NCI-H1930 (cell line): Measurements from ENCODE around the gene RC3H2.

Experiments
- DNase-seq, 2 experiments: peaks; one replicate each; lab custom pipeline; 2025; lab: John Stamatoyannopoulos, UW

Gene RC3H2, protein sequence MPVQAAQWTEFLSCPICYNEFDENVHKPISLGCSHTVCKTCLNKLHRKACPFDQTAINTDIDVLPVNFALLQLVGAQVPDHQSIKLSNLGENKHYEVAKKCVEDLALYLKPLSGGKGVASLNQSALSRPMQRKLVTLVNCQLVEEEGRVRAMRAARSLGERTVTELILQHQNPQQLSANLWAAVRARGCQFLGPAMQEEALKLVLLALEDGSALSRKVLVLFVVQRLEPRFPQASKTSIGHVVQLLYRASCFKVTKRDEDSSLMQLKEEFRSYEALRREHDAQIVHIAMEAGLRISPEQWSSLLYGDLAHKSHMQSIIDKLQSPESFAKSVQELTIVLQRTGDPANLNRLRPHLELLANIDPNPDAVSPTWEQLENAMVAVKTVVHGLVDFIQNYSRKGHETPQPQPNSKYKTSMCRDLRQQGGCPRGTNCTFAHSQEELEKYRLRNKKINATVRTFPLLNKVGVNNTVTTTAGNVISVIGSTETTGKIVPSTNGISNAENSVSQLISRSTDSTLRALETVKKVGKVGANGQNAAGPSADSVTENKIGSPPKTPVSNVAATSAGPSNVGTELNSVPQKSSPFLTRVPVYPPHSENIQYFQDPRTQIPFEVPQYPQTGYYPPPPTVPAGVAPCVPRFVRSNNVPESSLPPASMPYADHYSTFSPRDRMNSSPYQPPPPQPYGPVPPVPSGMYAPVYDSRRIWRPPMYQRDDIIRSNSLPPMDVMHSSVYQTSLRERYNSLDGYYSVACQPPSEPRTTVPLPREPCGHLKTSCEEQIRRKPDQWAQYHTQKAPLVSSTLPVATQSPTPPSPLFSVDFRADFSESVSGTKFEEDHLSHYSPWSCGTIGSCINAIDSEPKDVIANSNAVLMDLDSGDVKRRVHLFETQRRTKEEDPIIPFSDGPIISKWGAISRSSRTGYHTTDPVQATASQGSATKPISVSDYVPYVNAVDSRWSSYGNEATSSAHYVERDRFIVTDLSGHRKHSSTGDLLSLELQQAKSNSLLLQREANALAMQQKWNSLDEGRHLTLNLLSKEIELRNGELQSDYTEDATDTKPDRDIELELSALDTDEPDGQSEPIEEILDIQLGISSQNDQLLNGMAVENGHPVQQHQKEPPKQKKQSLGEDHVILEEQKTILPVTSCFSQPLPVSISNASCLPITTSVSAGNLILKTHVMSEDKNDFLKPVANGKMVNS

GRCh38 chr9:122904823-122905710 is at the start of gene RC3H2:
TSS of gene RC3H2 (minus strand) at chr9:122905359. CDS start at chr9:122897509, 7,850 bp downstream.
- peak; percentile 99 for DNase-seq

- DNase-seq = no peak
Measured at GRCh38 chr9:122954253-122954691, 49.1 kb upstream of the RC3H2 start.

- no peak for DNase-seq
Measured at GRCh38 chr9:122951056-122951455, 45.9 kb upstream of the RC3H2 start.

- DNase-seq = no peak
Measured at GRCh38 chr9:122950263-122950662, 45.1 kb upstream of the RC3H2 start.

GRCh38 chr9:122949696-122950095 is 44.5 kb upstream of the RC3H2 start:
- DNase-seq = peak; percentile 8 to 21

GRCh38 chr9:122948313-122948712 is 43.2 kb upstream of the RC3H2 start:
- no peak for DNase-seq

DNA sequence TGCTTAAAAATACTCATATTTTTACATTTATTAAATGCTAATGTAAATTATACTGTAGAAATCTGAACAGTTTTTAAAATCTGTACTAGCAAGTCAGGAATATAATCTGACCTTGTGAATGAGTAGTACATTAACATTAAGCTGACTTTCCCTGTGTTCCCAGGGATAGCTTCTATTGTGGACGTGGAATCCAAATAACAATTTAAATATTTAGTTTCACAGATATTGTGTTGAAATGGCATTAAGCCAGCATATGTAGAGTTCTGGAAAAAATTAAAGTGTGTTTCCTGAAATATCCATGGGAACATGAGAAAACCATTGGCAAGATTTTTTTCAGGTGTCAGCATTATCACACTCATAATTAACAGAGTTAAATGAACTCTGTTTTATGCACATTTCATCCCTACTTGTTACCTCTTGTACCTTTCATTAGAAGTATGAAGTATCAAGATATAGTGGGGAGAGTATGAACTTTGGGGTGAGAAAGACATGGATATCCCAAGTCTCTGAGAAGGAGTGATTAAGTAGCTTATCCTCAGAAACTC is 41.4 kb upstream of the RC3H2 start:
- DNase-seq = no peak

GRCh38 chr9:122944960-122945888 is 40.1 kb upstream of the RC3H2 start:
- no peak for DNase-seq

GRCh38 chr9:122941582-122942234 is 36.5 kb upstream of the RC3H2 start:
- DNase-seq = no peak

- peak; percentile 96 for DNase-seq
Measured at GRCh38 chr9:122940749-122941581, 35.8 kb upstream of the RC3H2 start, which contains the start of gene RABGAP1. TSS of gene RABGAP1 (plus strand) at chr9:122941020. CDS start at chr9:122957060, 16,040 bp downstream.

DNA sequence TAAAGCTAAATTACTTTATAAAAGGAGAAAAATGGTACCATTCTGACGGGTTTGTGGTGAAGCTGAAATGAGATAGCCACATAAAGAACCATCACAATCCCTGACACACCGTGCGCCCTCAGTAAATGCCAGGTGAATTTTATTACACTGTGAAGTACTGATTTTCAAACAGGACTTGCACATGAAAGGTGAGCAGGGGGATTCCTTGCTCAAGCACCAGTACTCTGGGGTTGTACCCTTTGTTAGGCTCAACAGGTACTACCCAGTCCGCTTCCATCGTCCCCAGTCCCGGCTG is 35.2 kb upstream of the RC3H2 start:
- DNase-seq = no peak

DNA sequence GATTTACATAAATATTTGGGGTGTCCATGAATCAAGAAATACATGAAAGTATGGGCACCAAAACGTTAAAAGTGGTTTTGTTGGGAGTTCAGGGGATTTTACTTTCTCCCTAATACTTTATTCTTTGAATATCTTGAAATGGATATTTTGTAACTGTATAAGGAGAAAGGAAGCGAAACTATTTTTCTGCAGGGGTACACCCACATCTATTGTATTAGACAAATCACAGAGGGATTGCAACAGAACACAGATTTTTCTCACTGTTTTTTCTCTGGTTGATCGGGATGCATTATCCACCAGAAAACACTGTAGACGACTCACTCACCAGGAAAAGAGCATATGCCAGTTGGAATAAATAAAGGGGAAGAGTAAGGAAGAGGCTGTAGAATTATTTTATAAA is 34.4 kb upstream of the RC3H2 start:
- no peak for DNase-seq

- no peak for DNase-seq
Measured at GRCh38 chr9:122936883-122937282, 31.7 kb upstream of the RC3H2 start.

- no peak for DNase-seq
Measured at GRCh38 chr9:122936464-122936863, 31.3 kb upstream of the RC3H2 start.

DNA sequence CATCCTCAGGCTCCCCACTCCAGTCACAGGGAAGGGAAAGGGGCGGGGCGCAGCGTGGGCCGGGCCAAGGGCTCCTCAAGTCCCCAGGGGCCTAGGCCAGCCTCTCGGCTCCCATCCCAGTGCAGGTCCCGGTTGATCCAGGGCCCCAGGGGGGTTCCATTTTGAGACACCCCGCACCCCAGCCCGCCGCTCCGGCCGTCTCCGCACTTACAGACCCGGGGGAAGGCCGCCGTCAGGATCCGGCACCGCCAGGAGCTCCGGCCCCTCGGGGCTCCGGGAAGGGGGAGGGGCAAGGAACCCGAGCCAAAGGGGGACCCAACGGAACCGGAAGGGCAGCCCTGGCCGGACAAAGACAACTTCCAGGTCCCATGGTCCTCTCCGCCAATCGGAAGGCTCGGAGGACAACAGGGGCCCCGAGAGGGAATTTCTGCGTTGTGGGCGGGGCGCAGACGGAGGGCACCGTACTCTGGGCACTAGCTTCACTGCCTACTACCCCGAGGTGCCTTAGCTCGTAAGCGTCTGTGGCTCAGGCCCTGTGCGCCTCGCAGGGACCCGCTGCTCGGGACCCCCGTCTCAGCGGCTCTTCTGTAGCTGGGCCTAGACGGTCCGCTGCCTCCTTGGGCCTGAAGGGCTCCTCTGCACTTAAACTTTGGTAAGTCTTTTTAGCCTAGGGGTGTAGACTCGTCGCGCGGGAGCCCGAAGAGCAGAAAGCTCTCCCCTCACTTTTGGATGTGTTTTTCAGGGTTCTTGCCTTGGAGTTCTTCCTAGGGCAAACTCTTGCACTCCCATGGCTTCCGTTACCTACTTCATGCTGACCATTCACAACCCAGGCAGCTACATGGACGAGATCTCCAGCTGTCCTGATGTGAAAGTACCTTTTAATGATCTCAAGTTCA is 26.3 kb upstream of the RC3H2 start, which contains the start of gene ZBTB26:
Gene ZBTB26 (minus strand): TSS at position 287 of the 896 bp plus-strand sequence. CDS start 11,578 bp downstream, outside the sequence.
- DNase-seq = peak; percentile 90

DNA sequence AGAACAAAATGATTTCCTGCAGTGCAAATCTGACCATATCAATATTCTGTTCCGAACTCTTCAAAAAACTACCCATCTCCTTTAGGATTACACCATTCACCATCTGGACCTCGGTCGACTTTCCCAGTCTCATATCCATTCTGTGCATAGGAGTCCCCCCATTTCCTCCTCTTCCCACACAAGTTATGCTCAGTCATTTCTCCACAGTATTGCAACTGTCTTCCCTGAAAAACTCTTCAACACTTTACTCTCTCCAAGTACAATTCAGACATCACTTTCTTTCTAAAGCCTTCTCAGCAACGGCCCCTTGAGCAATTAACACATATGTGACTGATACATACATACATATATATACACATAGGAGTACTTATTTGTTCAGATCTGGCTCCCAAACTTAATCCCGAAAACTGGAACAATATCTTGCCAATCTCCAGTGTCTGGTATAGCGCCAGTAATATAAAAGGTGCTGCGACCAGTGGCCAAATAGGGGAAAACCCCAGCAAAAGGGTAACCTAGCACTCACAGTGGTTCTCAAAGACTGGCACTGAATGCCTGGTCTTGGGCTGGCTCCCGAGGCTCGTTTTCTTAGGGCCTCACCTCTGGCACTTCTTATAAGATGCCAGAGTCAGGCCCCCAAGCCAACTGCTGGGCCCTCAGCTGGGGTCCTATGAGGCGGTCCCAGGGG is 25.5 kb upstream of the RC3H2 start:
- DNase-seq = no peak
